HG02870 (cell line): ENCODE results near the gene KRTAP5-11.
"Not testable (repeated sequence)": the region's sequence is repeated elsewhere in the genome, so short reads cannot be mapped to it uniquely, and the experiment has no call there.

Experiments used
- ATAC-seq: cut with Tn5 transposase; IDR thresholded peaks from one replicate; pipeline ENCODE4 v1.9.1; 2021; ENCODE audit warnings: mild to moderate bottlenecking, moderate library complexity; ENCODE audit not compliant: unreplicated experiment

Gene KRTAP5-11

DNA sequence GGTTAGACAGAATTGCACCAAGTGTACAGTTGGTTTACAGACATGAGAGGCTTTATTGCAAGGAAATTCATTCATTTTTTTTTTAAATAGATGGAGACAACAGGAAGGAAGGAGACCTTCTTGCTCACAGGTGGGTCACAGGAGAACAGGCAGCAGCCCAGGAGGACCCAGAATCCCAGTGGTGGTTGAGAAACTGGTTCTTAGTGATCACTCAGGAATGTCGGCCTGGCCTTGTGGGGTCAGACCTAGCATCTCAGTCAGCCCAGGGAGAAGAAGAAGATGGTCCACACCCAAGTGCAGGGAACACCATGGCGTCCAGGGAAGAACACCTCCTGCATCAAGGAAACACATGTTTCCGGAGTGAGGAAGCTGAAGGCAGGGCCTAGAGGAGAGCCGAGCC is 849 bp downstream of the KRTAP5-11 start:
- no peak for ATAC-seq

DNA sequence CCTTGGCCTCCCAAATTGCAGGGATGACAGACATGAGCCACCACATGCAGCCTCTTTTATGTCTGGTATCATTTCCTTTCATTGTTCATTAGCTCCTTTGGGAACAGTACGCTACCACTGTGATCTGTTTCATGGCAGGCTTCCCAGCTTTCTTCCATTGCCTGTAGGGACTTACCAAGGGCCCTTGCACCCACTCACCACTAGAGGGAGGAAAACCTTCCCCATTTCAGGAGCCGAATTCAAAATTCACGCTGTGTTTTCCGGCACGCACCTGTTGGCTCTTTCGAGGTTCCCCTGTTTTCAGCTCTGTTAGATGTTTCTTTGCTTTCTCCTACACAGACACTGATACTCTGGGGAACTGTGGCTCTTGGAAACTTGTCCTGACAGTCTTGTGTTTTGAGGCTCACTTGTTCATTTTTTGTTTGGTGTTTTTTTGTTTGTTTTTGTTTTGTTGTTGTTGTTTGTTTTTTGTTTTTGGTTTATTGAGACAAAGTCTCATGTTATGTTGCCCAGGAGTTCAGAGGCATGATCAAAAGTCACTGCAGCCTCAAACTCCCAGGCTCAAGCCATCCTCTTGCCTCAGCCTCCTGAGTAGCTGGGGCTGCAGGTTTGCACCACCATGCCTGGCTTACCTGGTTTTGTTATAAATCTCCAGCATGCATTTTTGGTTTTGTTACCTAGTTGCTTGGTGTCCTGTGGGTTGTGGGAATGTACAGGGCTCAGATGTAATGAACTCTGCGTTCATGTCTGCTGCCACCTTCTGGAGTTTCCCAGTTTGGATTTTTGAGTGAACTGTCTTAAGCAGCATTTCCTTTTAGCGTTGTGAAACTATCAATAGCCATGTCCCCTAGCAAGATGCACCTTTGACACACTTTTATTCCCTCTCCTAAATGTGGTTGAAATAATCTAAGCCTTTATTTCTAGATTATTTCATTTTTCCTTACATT is 2.3 kb downstream of the KRTAP5-11 start:
- ATAC-seq, result no peak

DNA sequence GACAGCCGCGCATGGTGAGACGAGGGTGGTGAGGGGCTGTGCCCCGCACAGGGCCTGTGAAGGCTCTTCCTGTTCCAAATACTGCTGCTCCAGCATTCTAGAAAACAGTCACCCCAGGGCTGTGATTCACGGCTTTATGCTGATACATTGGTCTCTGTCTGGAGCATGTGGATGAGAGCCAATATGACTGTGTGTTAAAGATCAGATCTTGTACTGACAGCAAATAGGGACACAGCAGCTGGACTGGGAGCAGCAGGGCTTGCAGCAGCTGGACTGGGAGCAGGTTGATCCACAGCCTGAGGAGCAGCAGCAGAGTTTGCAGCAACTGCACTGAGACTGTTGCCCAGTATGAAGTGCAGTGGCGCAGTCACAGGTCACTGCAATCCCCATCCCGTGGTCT is 3.2 kb downstream of the KRTAP5-11 start:
- ATAC-seq, result not testable (repeated sequence)

DNA sequence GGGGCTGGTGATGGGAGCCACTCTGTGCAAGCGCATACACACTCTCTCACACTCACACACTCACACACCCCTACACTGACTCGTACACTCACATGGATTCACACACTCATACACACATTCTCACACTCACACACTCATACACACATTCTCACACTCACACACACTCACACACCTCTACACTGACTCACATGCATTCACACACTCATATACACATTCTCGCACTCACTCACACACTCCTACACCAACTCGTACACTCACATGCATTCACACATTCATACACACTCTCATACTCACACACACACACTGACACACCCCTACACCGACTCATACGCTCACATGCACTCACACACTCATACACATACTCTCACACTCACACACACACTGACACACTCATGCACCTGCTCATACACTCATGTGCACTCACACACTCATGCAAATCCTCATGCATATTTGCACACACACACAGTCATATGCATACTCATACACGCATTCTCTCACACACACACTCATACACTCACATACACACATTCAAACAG is 5.1 kb downstream of the KRTAP5-11 start:
- ATAC-seq, result no peak

DNA sequence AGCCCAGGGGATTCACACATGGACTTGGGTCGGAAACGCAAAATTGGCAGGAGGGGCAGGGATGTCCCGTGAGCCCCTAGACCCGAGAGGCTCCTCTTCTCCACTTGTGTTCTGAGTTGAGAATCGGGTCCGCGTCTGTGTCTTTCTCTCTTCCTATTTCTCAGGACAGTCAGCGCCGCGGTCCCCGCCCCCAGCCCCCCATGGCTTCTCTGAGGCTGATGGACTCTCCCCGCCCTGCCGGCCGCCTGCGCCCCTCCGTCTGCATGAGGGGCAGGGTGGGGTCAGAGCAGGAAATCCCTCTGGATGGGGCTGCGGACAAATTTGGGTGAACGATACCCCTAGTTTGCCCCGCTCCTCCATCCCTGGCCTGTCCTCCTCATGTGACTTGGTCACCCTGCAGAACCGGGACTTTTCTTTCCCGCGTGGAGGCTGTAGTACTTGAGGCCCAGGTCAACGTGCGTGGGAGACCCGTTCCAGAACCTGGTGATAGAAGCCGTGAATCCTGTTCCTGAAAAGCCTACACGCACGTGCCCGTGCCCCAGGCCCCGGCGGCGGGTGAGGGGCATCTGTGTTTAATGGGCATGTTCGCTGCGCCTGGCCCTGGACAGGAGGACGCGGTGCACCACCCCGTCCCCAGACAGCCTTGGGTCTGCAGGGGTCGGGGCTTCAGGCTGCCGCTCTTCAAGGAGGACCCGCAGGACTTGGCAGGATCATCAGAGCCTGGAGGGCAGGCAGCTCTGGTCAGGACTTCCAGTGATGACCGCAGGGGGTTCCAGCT is 5.8 kb downstream of the KRTAP5-11 start:
- ATAC-seq, result not testable (repeated sequence)

DNA sequence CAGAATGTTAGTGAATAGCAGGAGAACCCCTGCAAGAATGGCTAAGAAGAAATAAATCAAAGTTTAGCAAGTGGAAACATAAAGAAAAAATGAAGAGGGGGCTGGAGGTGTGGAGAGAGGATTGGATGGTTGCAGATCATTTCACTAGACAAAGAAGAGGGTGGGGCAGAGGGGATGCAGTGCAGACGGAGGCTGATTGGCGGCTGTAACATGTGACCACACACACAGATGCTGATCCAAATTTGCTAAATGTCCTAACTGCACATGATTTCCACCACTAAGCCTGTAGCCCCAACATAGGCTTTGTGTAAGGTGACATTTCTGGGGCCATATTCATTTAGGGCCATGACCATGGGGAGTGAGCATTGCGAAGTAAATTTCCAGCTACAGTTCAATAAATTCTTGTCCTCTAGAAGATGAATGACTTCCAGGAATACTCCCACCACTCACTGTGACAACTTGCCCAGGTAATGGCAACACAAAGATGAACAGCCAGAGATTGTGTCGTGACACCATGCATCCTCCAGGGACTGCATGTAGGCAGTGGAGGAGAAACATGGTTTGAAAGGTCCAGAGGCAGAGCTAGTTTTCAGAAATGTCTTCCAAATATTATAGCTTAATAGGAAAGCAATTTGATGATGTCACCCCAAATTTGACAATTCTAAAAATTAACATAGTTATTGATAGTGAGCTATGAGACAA is 6.8 kb downstream of the KRTAP5-11 start:
- no peak for ATAC-seq

DNA sequence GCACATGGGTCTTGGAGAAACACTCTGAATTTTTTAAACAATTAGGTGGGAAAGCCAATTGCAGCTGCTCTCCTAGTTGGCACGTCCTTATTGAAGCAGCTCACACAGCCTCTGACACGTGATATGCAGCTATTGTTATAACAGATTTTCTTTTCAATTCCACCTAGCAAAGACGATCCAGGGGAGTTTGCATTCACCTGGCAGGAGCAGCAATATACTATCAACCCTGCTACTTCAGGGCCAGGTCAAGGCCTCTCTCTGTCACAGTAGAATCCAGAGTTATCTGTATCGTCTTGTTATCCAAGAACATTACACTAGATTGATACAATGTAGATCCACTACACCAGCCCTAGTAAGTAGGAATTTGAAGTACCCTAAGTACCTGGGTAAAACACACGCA is 8.3 kb downstream of the KRTAP5-11 start:
- no peak for ATAC-seq

DNA sequence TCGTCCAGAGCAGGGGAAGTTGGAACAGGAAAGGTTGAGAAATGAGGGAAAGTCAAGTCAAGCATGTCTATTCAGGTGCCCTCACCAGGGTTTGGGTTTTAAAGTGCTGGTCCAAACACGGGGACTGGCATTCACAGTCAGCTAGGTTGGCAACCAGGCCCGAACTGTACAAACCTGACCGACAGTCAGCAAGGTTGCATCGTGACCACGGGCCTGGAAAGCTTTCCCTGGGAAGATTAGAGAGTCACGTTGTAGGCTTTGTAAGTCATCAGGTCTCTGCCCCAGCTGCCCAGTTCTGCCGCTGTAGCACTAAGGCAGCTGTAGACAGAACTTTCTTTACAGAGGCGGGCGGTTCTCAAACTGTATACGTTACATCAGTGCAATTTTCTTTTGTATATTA is 9.9 kb downstream of the KRTAP5-11 start:
- ATAC-seq, result no peak

DNA sequence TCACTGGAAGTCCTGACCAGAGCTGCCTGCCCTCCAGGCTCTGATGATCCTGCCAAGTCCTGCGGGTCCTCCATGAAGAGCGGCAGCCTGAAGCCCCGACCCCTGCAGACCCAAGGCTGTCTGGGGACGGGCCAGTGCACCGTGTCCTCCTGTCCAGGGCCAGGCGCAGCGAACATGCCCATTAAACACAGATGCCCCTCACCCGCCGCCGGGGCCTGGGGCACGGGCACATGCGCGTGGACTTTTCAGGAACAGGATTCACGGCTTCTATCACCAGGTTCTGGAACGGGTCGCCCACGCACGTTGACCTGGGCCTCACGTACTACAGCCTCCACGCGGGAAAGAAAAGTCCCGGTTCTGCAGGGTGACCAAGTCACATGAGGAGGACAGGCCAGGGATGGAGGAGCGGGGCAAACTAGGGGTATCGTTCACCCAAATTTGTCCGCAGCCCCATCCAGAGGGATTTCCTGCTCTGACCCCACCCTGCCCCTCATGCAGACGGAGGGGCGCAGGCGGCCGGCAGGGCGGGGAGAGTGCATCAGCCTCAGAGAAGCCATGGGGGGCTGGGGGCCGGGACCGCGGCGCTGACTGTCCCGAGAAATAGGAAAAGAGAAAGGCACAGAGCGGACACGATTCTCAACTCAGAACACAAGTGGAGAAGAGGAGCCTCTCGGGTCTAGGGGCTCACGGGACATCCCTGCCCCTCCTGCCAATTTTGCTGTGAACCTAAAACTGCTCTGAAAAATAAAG is 11.4 kb downstream of the KRTAP5-11 start:
- not testable (repeated sequence) for ATAC-seq

DNA sequence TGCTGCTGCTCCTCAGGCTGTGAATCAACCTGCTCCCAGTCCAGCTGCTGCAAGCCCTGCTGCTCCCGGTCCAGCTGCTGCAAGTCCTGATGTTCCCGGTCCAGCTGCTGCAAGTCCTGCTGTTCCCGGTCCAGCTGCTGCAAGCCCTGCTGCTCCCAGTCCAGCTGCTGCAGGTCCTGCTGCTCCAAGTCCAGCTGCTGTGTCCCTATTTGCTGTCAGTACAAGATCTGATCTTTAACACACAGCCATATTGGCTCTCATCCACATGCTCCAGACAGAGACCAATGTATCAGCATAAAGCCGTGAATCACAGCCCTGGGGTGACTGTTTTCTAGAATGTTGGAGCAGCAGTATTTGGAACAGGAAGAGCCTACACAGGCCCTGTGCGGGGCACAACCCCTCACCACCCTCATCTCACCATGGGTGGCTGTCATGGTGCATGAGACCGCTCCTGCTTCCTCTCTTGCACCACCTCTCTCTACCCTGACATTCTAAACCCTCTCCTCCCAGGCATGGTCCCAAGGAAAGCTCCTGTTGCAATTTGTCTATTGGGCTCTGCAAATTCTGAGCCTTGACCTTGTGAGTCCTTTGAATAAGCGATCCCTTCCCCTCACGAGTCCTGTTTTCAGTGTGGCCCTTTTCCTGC is 13.8 kb downstream of the KRTAP5-11 start:
- no peak for ATAC-seq

DNA sequence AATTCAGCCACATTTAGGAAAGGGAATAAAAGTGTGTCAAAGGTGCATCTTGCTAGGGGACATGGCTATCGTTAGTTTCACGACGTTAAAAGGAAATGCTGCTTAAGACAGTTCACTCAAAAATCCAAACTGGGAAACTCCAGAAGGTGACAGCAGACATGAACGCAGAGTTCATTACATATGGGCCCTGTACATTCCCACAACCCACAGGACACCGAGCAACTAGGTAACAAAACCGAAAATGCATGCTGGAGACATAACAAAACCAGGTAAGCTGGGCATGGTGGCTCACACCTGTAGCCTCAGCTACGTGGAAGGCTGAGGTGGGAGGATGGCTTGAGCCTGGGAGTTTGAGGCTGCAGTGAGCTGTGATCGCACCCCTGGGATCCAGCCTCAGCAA is 15.0 kb downstream of the KRTAP5-11 start:
- ATAC-seq, result not testable (repeated sequence)

DNA sequence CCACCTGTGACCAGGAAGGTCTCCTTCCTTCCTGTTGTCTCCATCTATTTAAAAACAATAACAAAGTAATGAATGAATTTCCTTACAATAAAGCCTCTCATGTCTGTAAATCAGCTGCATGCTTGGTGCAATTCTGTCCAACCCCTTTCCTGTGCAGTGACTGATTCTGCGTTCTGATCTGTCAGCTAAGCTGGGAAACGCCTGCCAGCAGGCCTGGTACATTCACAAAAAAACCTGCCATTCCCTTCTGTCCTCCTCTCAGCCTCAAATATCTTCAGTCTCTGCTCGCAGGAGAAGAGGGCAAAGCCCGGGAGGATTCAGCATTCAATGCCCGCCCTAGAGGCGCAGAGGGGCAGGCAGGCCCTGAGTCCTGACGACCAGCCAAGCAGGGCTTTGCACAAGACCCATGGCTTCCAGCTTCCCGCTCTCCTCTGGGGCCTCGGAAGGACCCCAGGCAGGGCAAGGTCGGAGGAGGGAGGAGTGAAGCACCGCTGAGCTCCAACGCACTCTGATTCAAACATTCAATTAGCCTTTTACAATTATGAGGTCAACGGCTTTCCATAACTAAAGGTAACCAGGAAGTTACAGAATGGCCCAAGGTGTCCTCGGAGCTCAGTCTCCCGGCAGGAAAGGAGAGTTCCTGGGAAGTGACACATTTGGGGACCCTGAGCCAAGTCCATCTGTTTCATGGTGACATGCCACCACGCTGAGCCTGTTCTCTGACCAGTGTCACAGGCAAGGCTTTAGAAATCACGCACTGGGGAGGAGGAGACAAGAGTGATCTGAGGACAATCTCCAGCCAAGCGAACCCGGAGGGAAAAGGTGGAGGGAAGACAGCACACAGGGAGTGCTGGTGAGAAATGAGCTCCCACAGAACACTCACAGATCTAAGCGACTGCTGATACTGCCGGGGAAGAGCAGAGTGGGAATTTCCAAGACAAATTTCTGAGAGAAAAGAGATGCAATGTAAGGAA is 15.8 kb downstream of the KRTAP5-11 start:
- not testable (repeated sequence) for ATAC-seq

DNA sequence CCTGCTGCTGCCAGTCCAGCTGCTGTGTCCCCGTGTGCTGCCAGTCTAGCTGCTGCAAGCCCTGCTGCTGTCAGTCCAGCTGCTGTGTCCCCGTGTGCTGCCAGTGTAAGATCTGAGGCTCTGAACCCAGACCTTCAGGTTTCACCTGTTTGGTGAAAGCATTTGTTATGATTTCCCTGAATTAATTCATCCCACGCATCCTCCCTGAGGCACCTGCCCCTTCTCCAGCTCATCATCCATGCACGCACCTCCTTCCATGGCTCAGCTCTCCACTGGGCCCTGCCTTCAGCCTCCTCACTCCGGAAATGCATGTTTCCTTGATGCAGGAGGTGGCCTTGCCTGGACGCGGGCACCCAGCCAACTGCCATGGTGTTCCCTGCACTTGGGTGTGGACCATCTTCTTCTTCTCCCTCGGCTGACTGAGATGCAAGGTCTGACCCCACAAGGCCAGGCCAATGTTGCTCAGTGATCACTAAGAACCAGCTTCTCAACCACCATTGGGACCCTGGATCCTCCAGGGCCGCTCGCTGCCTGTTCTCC is 16.5 kb downstream of the KRTAP5-11 start:
- ATAC-seq, result no peak

DNA sequence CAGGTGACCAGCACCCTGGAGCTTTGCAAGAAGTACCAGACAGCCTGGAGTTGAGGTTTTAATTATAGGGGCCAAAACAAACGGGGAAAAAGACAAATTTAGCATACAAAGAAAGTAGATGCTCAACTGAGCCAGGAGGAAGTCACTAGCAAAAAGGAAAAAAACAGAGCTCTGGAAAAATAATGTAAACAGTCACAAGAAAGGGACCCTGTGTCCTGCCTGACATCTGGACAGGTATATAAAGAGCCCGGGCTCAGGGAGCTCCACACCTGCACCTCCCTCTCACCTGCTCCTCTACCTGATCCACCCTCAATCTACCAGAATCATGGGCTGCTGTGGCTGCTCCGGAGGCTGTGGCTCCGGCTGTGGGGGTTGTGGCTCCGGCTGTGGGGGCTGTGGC is 17.4 kb downstream of the KRTAP5-11 start, which contains the start of gene KRTAP5-10:
Gene KRTAP5-10 (plus strand): TSS at position 301 of the 400 bp plus-strand sequence. CDS start 25 bp downstream, at position 326.
- ATAC-seq, result no peak

DNA sequence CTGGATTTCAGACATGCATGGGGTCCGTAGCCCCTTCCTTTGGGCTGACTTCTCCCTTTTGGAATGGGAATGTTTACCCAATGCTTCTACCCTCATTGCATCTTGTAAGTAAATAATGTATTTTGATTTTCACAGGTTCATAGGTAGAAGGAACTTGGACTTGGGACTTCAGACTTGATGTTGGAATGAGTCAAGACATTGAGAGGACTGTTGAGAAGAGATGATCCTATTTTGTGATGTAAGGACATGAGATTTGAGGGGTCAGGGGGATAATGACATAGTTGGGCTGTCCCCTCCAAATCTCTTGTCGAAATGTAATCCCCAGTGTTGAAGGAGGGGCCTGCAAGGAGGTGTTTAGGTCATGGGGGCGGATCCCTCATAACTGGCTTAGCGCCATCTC is 18.2 kb downstream of the KRTAP5-11 start:
- ATAC-seq, result no peak

DNA sequence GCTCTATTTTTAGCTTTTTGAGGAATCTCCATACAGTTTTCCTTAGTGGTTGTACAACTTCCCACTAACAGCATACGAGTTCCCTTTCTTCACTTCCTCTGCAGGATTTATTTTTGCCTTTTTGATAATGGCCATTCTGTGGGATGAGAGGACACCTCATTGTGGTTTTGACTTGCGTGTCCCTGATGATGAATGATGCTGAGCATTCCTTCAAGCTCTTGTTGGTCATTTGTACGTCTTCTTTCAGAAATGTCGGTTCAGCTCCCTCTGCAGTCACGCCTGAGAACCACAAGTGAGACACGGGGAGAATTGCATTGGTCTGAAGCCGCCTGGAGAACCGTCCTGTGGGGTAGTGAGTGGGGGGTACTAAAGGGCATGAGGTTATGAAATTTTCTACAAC is 19.3 kb downstream of the KRTAP5-11 start:
- no peak for ATAC-seq

DNA sequence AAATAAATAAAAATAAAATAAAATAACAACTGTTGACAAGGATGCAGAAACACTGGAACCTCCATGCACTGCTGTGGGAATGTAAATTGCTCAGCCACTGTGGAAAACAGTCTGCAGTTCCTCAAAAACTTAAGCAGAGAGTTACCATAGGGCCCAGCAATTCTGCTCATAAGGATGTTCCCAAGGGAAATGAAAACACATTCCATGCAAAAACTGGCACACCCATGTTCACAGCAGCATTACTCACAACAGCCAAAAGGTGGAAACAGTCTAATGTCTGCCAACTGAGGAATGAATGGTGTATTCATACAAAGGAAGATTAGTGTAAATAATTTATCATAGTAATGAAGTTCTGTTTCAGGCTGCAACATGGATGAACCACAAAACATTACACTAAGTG is 20.6 kb downstream of the KRTAP5-11 start:
- ATAC-seq, result no peak

DNA sequence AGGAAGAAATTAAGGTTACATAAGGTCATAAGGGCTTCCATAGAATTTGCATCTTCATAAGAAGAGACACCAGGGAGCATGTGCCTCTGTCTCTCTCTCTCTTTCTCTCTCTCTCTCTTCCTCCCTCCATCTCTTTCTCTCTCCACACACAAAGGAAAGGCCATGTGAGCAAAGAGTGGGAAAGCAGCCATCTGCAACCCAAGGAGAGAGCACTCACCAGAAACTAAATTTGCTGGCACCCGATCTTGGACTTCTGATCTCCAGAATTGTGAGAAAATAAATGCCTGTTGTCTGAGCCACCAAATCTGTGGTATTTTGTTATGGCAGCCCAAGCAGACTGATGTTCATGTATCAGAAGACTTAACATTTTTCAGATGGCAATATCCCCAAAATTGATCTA is 23.7 kb downstream of the KRTAP5-11 start:
- ATAC-seq, result no peak
